ENCODE data around the gene SPDEF. TPM values are rescaled to one million over a fixed set of nuclear protein-coding genes. Genes with fewer than 3 reads are reported as not detected.
A peak's percentile ranks its signal among the peaks of the same experiment; 100 is the strongest.

Gene SPDEF
- total and polyA plus RNA-seq, 3 experiments from 2014 or later = not detected

- Histone ChIP-seq H3K27ac (ENCODE audit: low read depth, low read length) (no peak overlapping the region), H3K4me1 (ENCODE audit: insufficient read depth, low read length) (no peaks in the 10 kb centered on the region), H3K9me3 (ENCODE audit: low read length) (no peaks in the 10 kb centered on the region), H3K36me3 (ENCODE audit: insufficient read depth, low read length) (peaks cover 25% of the 10 kb centered on the region), H3K27me3 (ENCODE audit: insufficient read depth, low read length, poor library complexity, severe bottlenecking) (no peaks in the 10 kb centered on the region), H3K4me3 (ENCODE audit: low read length) (no peak overlapping the region)
- no peak for DNase-seq
- CTCF ChIA-PET = interaction anchor here (1.7 kb wide), 1 partner anchor 12 kb away, joined by 5 read pairs; no protein-coding TSS in a partner anchor
- Mint-ChIP-seq H3K36me3 (peaks cover 5 to 62% (median 9%) of the 10 kb centered on the region in 3 donors), H3K4me1 (peaks cover 13 to 24% (median 23%) of the 10 kb centered on the region in 3 donors), H3K27ac (peak overlapping the region in 2 of 8 donors; percentile 45 to 70), H3K9me3 (no peaks in the 10 kb centered on the region), H3K4me3 (no peak overlapping the region), H3K27me3 (no peaks in the 10 kb centered on the region)
- POLR2A ChIA-PET = no interaction called here
These were observed 31.7 kb upstream of the SPDEF start for GRCh38 chr6:34587851-34588250.

- H3K4me3 Mint-ChIP-seq = no peak overlapping the region
- POLR2A ChIA-PET = no interaction called here
These were observed 31.2 kb upstream of the SPDEF start for GRCh38 chr6:34587325-34587724.

DNA sequence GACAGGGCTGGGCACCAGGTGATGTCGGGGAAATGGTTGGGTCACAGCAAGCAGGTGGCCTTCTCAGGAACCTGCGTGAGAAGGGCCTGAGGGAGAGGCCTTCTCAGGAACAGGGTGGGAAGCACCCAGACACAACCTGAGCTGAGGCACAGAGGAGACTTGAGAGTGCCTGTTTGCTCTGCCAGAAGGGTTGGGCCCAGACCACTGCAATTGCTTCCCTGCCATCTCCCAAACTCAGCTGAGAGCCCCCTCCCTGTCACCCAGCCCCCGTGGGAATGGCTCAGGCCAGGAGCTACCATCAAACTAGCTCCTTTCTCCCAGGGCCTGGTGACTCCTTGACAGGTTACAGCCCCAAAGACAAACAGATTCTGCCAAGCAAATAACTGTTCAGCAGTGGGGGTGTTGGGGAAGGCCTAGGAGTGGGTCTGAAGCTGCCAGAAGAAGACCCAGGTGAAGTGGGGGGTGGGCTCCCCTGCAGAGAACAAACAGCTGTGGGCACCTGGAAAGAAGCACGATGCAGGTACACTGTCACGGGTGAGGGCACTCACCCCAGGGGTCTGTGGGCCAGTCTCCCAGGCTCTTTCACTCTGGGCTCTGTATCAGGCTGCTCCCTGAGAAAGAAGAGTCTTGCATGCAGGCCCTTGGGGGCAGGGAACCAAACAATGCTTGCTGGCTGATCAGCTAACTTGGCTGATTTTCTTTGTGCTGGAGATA lies 30.4 kb upstream of the SPDEF start:
- Histone ChIP-seq H3K4me1 (ENCODE audit: insufficient read depth, low read length) (no peaks in the 10 kb centered on the region), H3K27ac (ENCODE audit: low read depth, low read length) (no peak overlapping the region), H3K27me3 (ENCODE audit: insufficient read depth, low read length, poor library complexity, severe bottlenecking) (no peaks in the 10 kb centered on the region), H3K4me3 (ENCODE audit: low read length) (no peak overlapping the region), H3K36me3 (ENCODE audit: insufficient read depth, low read length) (peaks cover 25% of the 10 kb centered on the region), H3K9me3 (ENCODE audit: low read length) (no peaks in the 10 kb centered on the region)
- ChIA-PET CTCF (no interaction called here), POLR2A (no interaction called here)
- DNase-seq = no peak
- no peak overlapping the region for H3K4me3 Mint-ChIP-seq
- H3K36me3 Mint-ChIP-seq = peaks cover 5 to 59% (median 9%) of the 10 kb centered on the region in 3 donors
- H3K4me1 Mint-ChIP-seq = peaks cover 9 to 16% (median 11%) of the 10 kb centered on the region in 3 donors
- H3K9me3 Mint-ChIP-seq = no peaks in the 10 kb centered on the region
- no peaks in the 10 kb centered on the region for H3K27me3 Mint-ChIP-seq
- peak overlapping the region in 5 of 8 donors; percentile 43 to 92 (median 47) for H3K27ac Mint-ChIP-seq

More at GRCh38 chr6:34587325-34587724, 31.2 kb upstream of the SPDEF start:
- CTCF ChIA-PET = no interaction called here
- Mint-ChIP-seq H3K4me1 (peaks cover 13 to 23% (median 19%) of the 10 kb centered on the region in 3 donors), H3K27me3 (no peaks in the 10 kb centered on the region), H3K36me3 (peaks cover 5 to 63% (median 9%) of the 10 kb centered on the region in 3 donors), H3K27ac (peak overlapping the region in 1 of 8 donors; percentile 79), H3K9me3 (no peaks in the 10 kb centered on the region)
- no peak overlapping the region for H3K27ac ChIP-seq (ENCODE audit: low read depth, low read length)
- H3K4me1 ChIP-seq (ENCODE audit: insufficient read depth, low read length) = no peaks in the 10 kb centered on the region
- DNase-seq = no peak
- peaks cover 25% of the 10 kb centered on the region for H3K36me3 ChIP-seq (ENCODE audit: insufficient read depth, low read length)
- H3K9me3 ChIP-seq (ENCODE audit: low read length) = no peaks in the 10 kb centered on the region
- no peaks in the 10 kb centered on the region for H3K27me3 ChIP-seq (ENCODE audit: insufficient read depth, low read length, poor library complexity, severe bottlenecking)
- no peak overlapping the region for H3K4me3 ChIP-seq (ENCODE audit: low read length)

GRCh38 chr6:34585512-34586061 lies 29.5 kb upstream of the SPDEF start:
- no peaks in the 10 kb centered on the region for H3K4me1 ChIP-seq (ENCODE audit: insufficient read depth, low read length)
- DNase-seq = no peak
- H3K27me3 Mint-ChIP-seq = no peaks in the 10 kb centered on the region
- H3K9me3 Mint-ChIP-seq = no peaks in the 10 kb centered on the region
- peak overlapping the region in 2 of 8 donors; percentile 19 to 59 for H3K27ac Mint-ChIP-seq
- CTCF ChIA-PET = no interaction called here
- H3K36me3 Mint-ChIP-seq = peaks cover 5 to 54% (median 7%) of the 10 kb centered on the region in 3 donors
- no peak overlapping the region for H3K4me3 Mint-ChIP-seq
- H3K27me3 ChIP-seq (ENCODE audit: insufficient read depth, low read length, poor library complexity, severe bottlenecking) = no peaks in the 10 kb centered on the region
- H3K4me1 Mint-ChIP-seq = peaks cover 6 to 12% (median 7%) of the 10 kb centered on the region in 3 donors
- no peaks in the 10 kb centered on the region for H3K9me3 ChIP-seq (ENCODE audit: low read length)
- no peak overlapping the region for H3K27ac ChIP-seq (ENCODE audit: low read depth, low read length)
- H3K4me3 ChIP-seq (ENCODE audit: low read length) = no peak overlapping the region
- POLR2A ChIA-PET = no interaction called here
- H3K36me3 ChIP-seq (ENCODE audit: insufficient read depth, low read length) = peaks cover 23% of the 10 kb centered on the region

GRCh38 chr6:34585108-34585507 lies 29.0 kb upstream of the SPDEF start:
- H3K9me3 ChIP-seq (ENCODE audit: low read length) = no peaks in the 10 kb centered on the region
- no peaks in the 10 kb centered on the region for H3K27me3 Mint-ChIP-seq
- POLR2A ChIA-PET = no interaction called here
- H3K9me3 Mint-ChIP-seq = no peaks in the 10 kb centered on the region
- H3K27ac Mint-ChIP-seq = peak overlapping the region in 2 of 8 donors; percentile 19 to 59
- peaks cover 5 to 10% (median 6%) of the 10 kb centered on the region in 3 donors for H3K4me1 Mint-ChIP-seq
- no peaks in the 10 kb centered on the region for H3K27me3 ChIP-seq (ENCODE audit: insufficient read depth, low read length, poor library complexity, severe bottlenecking)
- peaks cover 19% of the 10 kb centered on the region for H3K36me3 ChIP-seq (ENCODE audit: insufficient read depth, low read length)
- DNase-seq = peak in 1 of 5 donors; percentile 8
- no peaks in the 10 kb centered on the region for H3K4me1 ChIP-seq (ENCODE audit: insufficient read depth, low read length)
- no peak overlapping the region for H3K27ac ChIP-seq (ENCODE audit: low read depth, low read length)
- CTCF ChIA-PET = interaction anchor here (1.9 kb wide), 1 partner anchor 10 kb away, joined by 5 read pairs; no protein-coding TSS in a partner anchor
- H3K36me3 Mint-ChIP-seq = peaks cover under 1 to 50% (median 5%) of the 10 kb centered on the region in 3 donors
- H3K4me3 Mint-ChIP-seq = no peak overlapping the region
- H3K4me3 ChIP-seq (ENCODE audit: low read length) = no peak overlapping the region

GRCh38 chr6:34584694-34585093 lies 28.6 kb upstream of the SPDEF start:
- Histone ChIP-seq H3K27ac (ENCODE audit: low read depth, low read length) (no peak overlapping the region), H3K4me3 (ENCODE audit: low read length) (no peak overlapping the region), H3K27me3 (ENCODE audit: insufficient read depth, low read length, poor library complexity, severe bottlenecking) (no peaks in the 10 kb centered on the region), H3K4me1 (ENCODE audit: insufficient read depth, low read length) (no peaks in the 10 kb centered on the region), H3K36me3 (ENCODE audit: insufficient read depth, low read length) (peaks cover 16% of the 10 kb centered on the region), H3K9me3 (ENCODE audit: low read length) (no peaks in the 10 kb centered on the region)
- no peaks in the 10 kb centered on the region for H3K27me3 Mint-ChIP-seq
- CTCF ChIA-PET = interaction anchor here (1.9 kb wide), 1 partner anchor 10 kb away, joined by 5 read pairs; no protein-coding TSS in a partner anchor
- peaks cover 5 to 10% (median 6%) of the 10 kb centered on the region in 3 donors for H3K4me1 Mint-ChIP-seq
- POLR2A ChIA-PET = no interaction called here
- H3K27ac Mint-ChIP-seq = peak overlapping the region in 5 of 8 donors; percentile 2 to 91 (median 44)
- DNase-seq = no peak
- H3K9me3 Mint-ChIP-seq = no peaks in the 10 kb centered on the region
- no peak overlapping the region for H3K4me3 Mint-ChIP-seq
- peaks cover 0 to 47% (median 4%) of the 10 kb centered on the region in 3 donors for H3K36me3 Mint-ChIP-seq

GRCh38 chr6:34583861-34584604 lies 27.9 kb upstream of the SPDEF start:
- Mint-ChIP-seq H3K27ac (peak overlapping the region in 2 of 8 donors; percentile 2 to 80), H3K27me3 (no peaks in the 10 kb centered on the region)
- CTCF ChIA-PET = interaction anchor here (1.9 kb wide), 1 partner anchor 9 kb away, joined by 5 read pairs; no protein-coding TSS in a partner anchor

More at GRCh38 chr6:34583861-34584604, 27.9 kb upstream of the SPDEF start:
- POLR2A ChIA-PET = no interaction called here
- no peak for DNase-seq
- no peaks in the 10 kb centered on the region for H3K27me3 ChIP-seq (ENCODE audit: insufficient read depth, low read length, poor library complexity, severe bottlenecking)
- no peak overlapping the region for H3K4me3 ChIP-seq (ENCODE audit: low read length)
- H3K4me1 ChIP-seq (ENCODE audit: insufficient read depth, low read length) = no peaks in the 10 kb centered on the region
- H3K4me1 Mint-ChIP-seq = peaks cover 4 to 10% (median 5%) of the 10 kb centered on the region in 3 donors
- H3K9me3 ChIP-seq (ENCODE audit: low read length) = no peaks in the 10 kb centered on the region
- no peaks in the 10 kb centered on the region for H3K9me3 Mint-ChIP-seq
- H3K36me3 ChIP-seq (ENCODE audit: insufficient read depth, low read length) = peaks cover 11% of the 10 kb centered on the region
- no peak overlapping the region for H3K27ac ChIP-seq (ENCODE audit: low read depth, low read length)
- peaks cover 0 to 41% (median 0%) of the 10 kb centered on the region in 3 donors for H3K36me3 Mint-ChIP-seq
- no peak overlapping the region for H3K4me3 Mint-ChIP-seq
